Activated CD4-positive, alpha-beta T cell treated with anti-CD3 and anti-CD28 coated beads for 36 hours (primary cell): ENCODE measurements around the gene DMBX1. TPM values are rescaled to one million over a fixed set of nuclear protein-coding genes. Genes with fewer than 3 reads are reported as not detected.

Source experiments
- ATAC-seq: fragments of 200-7000 bp; cut with Tn5 transposase; one replicate; pipeline ENCODE4 v1.10.0; 2021; ENCODE audit warnings: mild to moderate bottlenecking, moderate library complexity
- CTCF ChIA-PET: fragments of 350-600 bp; sonication (Branson Sonifier 250); formaldehyde crosslinking; loops from one replicate; lab custom pipeline; 2021; ENCODE audit warnings: antibody characterized with exemption; lab: Charles Lee
- POLR2A ChIA-PET: fragments of 350-600 bp; sonication (Branson Sonifier 250); formaldehyde crosslinking; loops from one replicate; lab custom pipeline; 2021; ENCODE audit warnings: antibody characterized with exemption, inconsistent platforms; lab: Charles Lee
- DNase-seq: peaks from one replicate; pipeline ENCODE4 v3.0.0-alpha.2; 2020
- H3K27ac Mint-ChIP-seq: one replicate; pipeline ENCODE4 v1.8.0; 2021; ENCODE audit warnings: mixed read lengths
- H3K27me3 Mint-ChIP-seq: one replicate; pipeline ENCODE4 v1.8.0; 2021; ENCODE audit warnings: mixed read lengths
- H3K36me3 Mint-ChIP-seq: one replicate; pipeline ENCODE4 v1.8.0; 2021; ENCODE audit warnings: low read depth, mixed read lengths
- H3K4me1 Mint-ChIP-seq: one replicate; pipeline ENCODE4 v1.8.0; 2021; ENCODE audit warnings: mixed read lengths
- H3K4me3 Mint-ChIP-seq: one replicate; pipeline ENCODE4 v1.8.0; 2021; ENCODE audit warnings: mild to moderate bottlenecking, moderate library complexity, mixed read lengths
- H3K9me3 Mint-ChIP-seq: one replicate; pipeline ENCODE4 v1.8.0; 2021; ENCODE audit warnings: low read depth, mixed read lengths
- intact Hi-C, 2 experiments: fragments of 100-400 bp; cut with DNase I in 1 of 2; cut with micrococcal nuclease in 1 of 2; formaldehyde crosslinking; loops; one replicate each; pipeline versions ENCODE4 v1.14.2 to v1.15.1; 2022 to 2024; cut with DNase I, micrococcal nuclease
- total RNA-seq, 2 experiments: library from RNA; stranded (reverse); gene quantifications; one replicate each; pipeline ENCODE4 v1.2.3, GENCODE V29; 2021

DMBX1 gene
- total RNA-seq, 2 experiments from 2014 or later, result 0.05 TPM; not detected in 1

DNA sequence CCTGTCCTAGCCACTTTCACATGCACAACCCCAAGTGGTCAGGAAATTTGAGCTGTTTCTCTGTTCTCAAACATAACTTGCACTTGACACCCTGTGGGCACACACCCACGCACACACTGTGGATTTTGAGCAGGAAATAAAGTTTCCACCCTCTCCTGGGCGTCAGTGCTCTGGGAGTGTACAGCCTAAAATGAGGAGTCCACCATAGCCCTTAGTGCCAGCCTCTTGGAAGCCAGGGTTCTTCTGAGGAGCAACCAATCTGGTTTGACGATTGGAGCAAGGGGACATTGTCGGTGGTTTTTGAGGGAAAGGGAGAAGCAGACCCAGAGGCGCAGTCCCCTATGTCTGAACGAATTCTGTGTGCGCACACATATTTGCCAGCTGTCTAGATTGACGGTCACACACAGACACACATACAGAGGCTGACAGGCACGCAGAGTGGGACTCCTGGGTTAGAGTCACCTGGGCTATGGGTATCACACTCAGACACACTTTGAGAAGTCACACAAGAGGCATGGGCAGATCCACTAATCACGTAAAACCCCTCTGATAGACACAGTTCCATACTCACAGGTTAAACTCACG is 2.7 kb downstream of the DMBX1 start:
- no peaks in the 10 kb centered on the region for H3K9me3 Mint-ChIP-seq
- H3K27ac Mint-ChIP-seq, result no peak overlapping the region
- ATAC-seq, result no peak
- CTCF ChIA-PET, result interaction anchor here (1.0 kb wide), 1 partner anchor 45 kb away, joined by 3 read pairs; no protein-coding TSS in a partner anchor
- POLR2A ChIA-PET, result no interaction called here
- DNase-seq, result peak; percentile 32
- H3K4me1 Mint-ChIP-seq, result peaks cover 22% of the 10 kb centered on the region
- H3K27me3 Mint-ChIP-seq, result peaks cover 66% of the 10 kb centered on the region
- intact Hi-C loops, result loop anchor here in 1 of 2 experiments (5.0 kb wide), 1 partner anchor 740 kb away; the partner anchor contains the start of gene TAL1
- H3K36me3 Mint-ChIP-seq, result no peaks in the 10 kb centered on the region
- no peak overlapping the region for H3K4me3 Mint-ChIP-seq

- DNase-seq, result no peak
- POLR2A ChIA-PET, result no interaction called here
- Mint-ChIP-seq H3K9me3 (no peaks in the 10 kb centered on the region), H3K27me3 (peaks cover 63% of the 10 kb centered on the region), H3K4me1 (peaks cover 22% of the 10 kb centered on the region), H3K4me3 (no peak overlapping the region), H3K27ac (no peak overlapping the region), H3K36me3 (no peaks in the 10 kb centered on the region)
- intact Hi-C loops, result loop anchor here in 1 of 2 experiments (5.0 kb wide), 1 partner anchor 739 kb away; the partner anchor contains the start of gene TAL1
- ATAC-seq, result no peak
- CTCF ChIA-PET, result interaction anchor here (0.7 to 1.1 kb wide), 3 partner anchors 11 to 46 kb away, joined by 3 read pairs; no protein-coding TSS in a partner anchor
Measured at GRCh38 chr1:46492871-46493270, 3.2 kb downstream of the DMBX1 start.

GRCh38 chr1:46493316-46494032 is 3.8 kb downstream of the DMBX1 start:
- Mint-ChIP-seq H3K9me3 (no peaks in the 10 kb centered on the region), H3K36me3 (no peaks in the 10 kb centered on the region), H3K4me3 (no peak overlapping the region), H3K4me1 (peaks cover 20% of the 10 kb centered on the region), H3K27ac (no peak overlapping the region), H3K27me3 (peaks cover 61% of the 10 kb centered on the region)
- ATAC-seq (no peak), DNase-seq (no peak)
- CTCF ChIA-PET, result interaction anchor here (0.7 to 1.1 kb wide), 2 partner anchors 12 to 16 kb away, joined by 3 read pairs; no protein-coding TSS in a partner anchor
- POLR2A ChIA-PET, result no interaction called here
- intact Hi-C loops, result loop anchor here in 1 of 2 experiments (1.0 to 5.0 kb wide), 2 partner anchors 28 to 739 kb away; partner anchors contain the start of gene TAL1

DNA sequence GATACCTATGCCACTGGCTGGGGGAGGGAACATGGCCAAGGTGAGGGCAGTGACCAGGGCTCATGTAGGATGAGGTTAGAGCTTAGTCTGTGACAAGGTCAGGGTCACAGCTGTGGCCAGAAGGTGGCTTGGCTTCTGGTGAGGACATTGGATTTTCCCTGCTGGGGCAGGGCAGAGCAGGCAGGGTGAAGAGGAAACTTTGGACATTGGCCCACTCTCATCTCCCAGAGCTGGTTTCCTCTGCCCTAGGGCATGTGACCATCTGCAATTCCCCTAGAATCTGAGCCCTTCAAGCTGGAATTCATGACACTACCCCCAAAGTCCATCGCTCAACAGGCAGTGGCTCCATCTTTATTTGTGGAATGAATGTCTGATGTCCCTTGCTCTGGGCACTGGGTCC is 5.3 kb downstream of the DMBX1 start:
- intact Hi-C loops, result loop anchor here in 1 of 2 experiments (1.0 to 5.0 kb wide), 2 partner anchors 26 to 737 kb away; partner anchors contain the start of gene TAL1
- no peak overlapping the region for H3K27ac Mint-ChIP-seq
- H3K4me3 Mint-ChIP-seq, result no peak overlapping the region
- ChIA-PET CTCF (interaction anchor here (0.6 to 2.0 kb wide), 4 partner anchors 17 to 93 kb away, joined by 3 to 7 read pairs (median 6); no protein-coding TSS in a partner anchor), POLR2A (no interaction called here)
- ATAC-seq, result no peak
- H3K9me3 Mint-ChIP-seq, result no peaks in the 10 kb centered on the region
- peaks cover 9% of the 10 kb centered on the region for H3K4me1 Mint-ChIP-seq
- peaks cover 53% of the 10 kb centered on the region for H3K27me3 Mint-ChIP-seq
- H3K36me3 Mint-ChIP-seq, result no peaks in the 10 kb centered on the region
- no peak for DNase-seq

DNA sequence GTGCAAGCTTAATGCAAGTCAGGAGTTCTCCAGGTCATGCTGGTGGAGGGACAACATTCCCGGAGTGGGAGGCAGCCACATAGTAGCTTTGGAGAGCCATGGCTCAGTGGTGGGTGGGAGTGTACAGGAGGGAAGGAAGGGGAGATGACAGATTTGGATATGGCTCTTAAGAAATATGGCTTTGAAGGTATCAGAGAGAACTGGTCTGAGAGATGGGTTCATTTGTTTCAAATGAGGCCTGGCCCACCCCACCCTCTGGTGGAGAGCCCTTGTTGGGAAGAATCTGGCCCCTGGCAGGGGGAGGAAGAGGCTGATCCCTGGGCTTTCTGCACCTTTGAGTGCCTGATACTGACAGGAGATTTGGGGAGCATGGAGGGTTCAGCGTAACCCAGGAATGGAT is 6.1 kb downstream of the DMBX1 start:
- no peak for DNase-seq
- no peak for ATAC-seq
- ChIA-PET CTCF (interaction anchor here (2.0 kb wide), 1 partner anchor 31 kb away, joined by 7 read pairs; no protein-coding TSS in a partner anchor), POLR2A (no interaction called here)
- Mint-ChIP-seq H3K27me3 (peaks cover 47% of the 10 kb centered on the region), H3K4me1 (peaks cover 6% of the 10 kb centered on the region), H3K36me3 (no peaks in the 10 kb centered on the region), H3K4me3 (no peak overlapping the region), H3K27ac (no peak overlapping the region), H3K9me3 (no peaks in the 10 kb centered on the region)
- intact Hi-C loops, result no loop called here

GRCh38 chr1:46496505-46496904 is 6.9 kb downstream of the DMBX1 start:
- intact Hi-C loops, result no loop called here
- Mint-ChIP-seq H3K9me3 (no peaks in the 10 kb centered on the region), H3K27ac (no peak overlapping the region), H3K36me3 (no peaks in the 10 kb centered on the region), H3K27me3 (peaks cover 45% of the 10 kb centered on the region), H3K4me1 (peaks cover 6% of the 10 kb centered on the region), H3K4me3 (no peak overlapping the region)
- ChIA-PET POLR2A (no interaction called here), CTCF (no interaction called here)
- ATAC-seq (no peak), DNase-seq (no peak)

DNA sequence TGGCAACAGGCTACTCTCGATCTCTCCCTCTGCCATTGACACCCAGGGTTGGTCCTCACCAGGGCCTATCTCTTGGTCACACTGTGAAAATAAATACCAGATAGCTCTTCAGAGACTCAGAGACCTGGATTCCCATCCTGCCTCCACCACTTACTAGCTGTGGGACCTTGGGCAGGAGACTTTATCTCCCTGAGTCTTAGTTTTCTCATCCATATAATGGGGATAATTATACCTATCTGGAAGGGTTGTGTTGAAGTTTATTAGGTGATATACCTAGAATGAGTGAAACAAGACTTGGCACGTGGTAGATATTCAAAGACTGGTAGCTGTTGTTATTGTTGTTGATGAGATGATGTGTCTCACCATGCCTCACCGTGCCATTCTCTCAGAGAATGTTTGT is 7.4 kb downstream of the DMBX1 start:
- H3K27me3 Mint-ChIP-seq, result peaks cover 42% of the 10 kb centered on the region
- H3K4me1 Mint-ChIP-seq, result peaks cover 4% of the 10 kb centered on the region
- H3K36me3 Mint-ChIP-seq, result no peaks in the 10 kb centered on the region
- ChIA-PET CTCF (interaction anchor here (0.7 kb wide), 1 partner anchor 19 kb away, joined by 4 read pairs; no protein-coding TSS in a partner anchor), POLR2A (no interaction called here)
- H3K27ac Mint-ChIP-seq, result no peak overlapping the region
- no peak for DNase-seq
- no peaks in the 10 kb centered on the region for H3K9me3 Mint-ChIP-seq
- no peak overlapping the region for H3K4me3 Mint-ChIP-seq
- no peak for ATAC-seq
- intact Hi-C loops, result no loop called here

- Mint-ChIP-seq H3K9me3 (no peaks in the 10 kb centered on the region), H3K4me3 (no peak overlapping the region), H3K4me1 (no peaks in the 10 kb centered on the region), H3K27me3 (peaks cover 40% of the 10 kb centered on the region), H3K27ac (no peak overlapping the region), H3K36me3 (no peaks in the 10 kb centered on the region)
- ChIA-PET POLR2A (no interaction called here), CTCF (interaction anchor here (0.7 kb wide), 1 partner anchor 20 kb away, joined by 4 read pairs; no protein-coding TSS in a partner anchor)
- DNase-seq (no peak), ATAC-seq (no peak)
- intact Hi-C loops, result no loop called here
Measured at GRCh38 chr1:46497665-46498064, 8.0 kb downstream of the DMBX1 start.

- Mint-ChIP-seq H3K4me1 (no peaks in the 10 kb centered on the region), H3K4me3 (no peak overlapping the region), H3K9me3 (no peaks in the 10 kb centered on the region), H3K36me3 (no peaks in the 10 kb centered on the region), H3K27me3 (peaks cover 21% of the 10 kb centered on the region), H3K27ac (no peak overlapping the region)
- no peak for DNase-seq
- CTCF ChIA-PET, result interaction anchor here (0.7 to 1.2 kb wide), 7 partner anchors 11 to 224 kb away, joined by 3 to 5 read pairs (median 3); no protein-coding TSS in a partner anchor
- intact Hi-C loops, result no loop called here
- no peak for ATAC-seq
- POLR2A ChIA-PET, result no interaction called here
Measured at GRCh38 chr1:46501528-46501927, 11.9 kb downstream of the DMBX1 start.

GRCh38 chr1:46503421-46503820 is 13.8 kb downstream of the DMBX1 start:
- no peak overlapping the region for H3K4me3 Mint-ChIP-seq
- POLR2A ChIA-PET, result no interaction called here
- CTCF ChIA-PET, result no interaction called here
- intact Hi-C loops, result no loop called here
- DNase-seq (no peak), ATAC-seq (no peak)
- no peaks in the 10 kb centered on the region for H3K9me3 Mint-ChIP-seq
- H3K4me1 Mint-ChIP-seq, result no peaks in the 10 kb centered on the region
- no peaks in the 10 kb centered on the region for H3K36me3 Mint-ChIP-seq
- H3K27me3 Mint-ChIP-seq, result peaks cover 25% of the 10 kb centered on the region
- no peak overlapping the region for H3K27ac Mint-ChIP-seq

DNA sequence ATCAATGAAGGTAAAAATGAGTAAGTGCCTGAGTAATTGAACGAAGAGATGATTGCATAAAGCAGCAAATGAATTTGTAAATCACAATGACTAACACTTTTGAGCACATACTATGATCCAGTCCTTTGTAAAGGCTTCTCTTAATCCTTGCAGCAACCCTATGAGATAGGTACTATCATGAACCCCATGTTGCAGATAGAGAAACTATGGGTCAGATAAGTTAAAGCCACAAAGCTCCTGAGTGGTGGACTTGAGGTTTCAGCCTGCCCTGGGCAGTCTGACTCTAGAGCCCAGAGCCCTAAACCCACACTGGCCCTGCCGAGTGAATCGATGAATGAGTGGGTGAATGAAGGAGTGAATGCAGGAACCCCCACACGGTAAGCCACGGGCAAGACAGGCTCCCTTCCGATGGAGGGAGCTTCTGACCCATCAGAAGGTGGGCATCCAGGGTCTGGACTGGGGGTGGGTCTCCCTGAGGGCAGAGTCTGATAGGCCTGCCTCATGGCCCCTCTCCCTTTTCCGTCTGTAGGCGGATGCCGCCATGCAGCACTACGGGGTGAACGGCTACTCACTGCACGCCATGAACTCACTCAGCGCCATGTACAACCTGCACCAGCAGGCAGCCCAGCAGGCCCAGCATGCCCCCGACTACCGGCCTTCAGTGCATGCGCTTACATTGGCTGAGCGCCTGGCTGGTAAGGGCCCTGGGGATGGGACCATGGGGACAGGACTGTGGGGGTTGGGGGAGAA is 17.0 kb downstream of the DMBX1 start:
- ChIA-PET CTCF (no interaction called here), POLR2A (no interaction called here)
- Mint-ChIP-seq H3K4me1 (no peaks in the 10 kb centered on the region), H3K4me3 (no peak overlapping the region), H3K27ac (no peak overlapping the region), H3K36me3 (no peaks in the 10 kb centered on the region), H3K9me3 (no peaks in the 10 kb centered on the region), H3K27me3 (peaks cover 23% of the 10 kb centered on the region)
- intact Hi-C loops, result no loop called here
- ATAC-seq, result no peak
- DNase-seq, result no peak
